Measurements from ENCODE around the gene RHOBTB3. TPM values are rescaled to one million over a fixed set of nuclear protein-coding genes. Genes with fewer than 3 reads are reported as not detected.

Gene RHOBTB3
- total and polyA plus RNA-seq, 2 donors (not counting 3 experiments of a cell fraction or from before 2014, with no cell fraction given), result 44.1 to 52.1 TPM

DNA sequence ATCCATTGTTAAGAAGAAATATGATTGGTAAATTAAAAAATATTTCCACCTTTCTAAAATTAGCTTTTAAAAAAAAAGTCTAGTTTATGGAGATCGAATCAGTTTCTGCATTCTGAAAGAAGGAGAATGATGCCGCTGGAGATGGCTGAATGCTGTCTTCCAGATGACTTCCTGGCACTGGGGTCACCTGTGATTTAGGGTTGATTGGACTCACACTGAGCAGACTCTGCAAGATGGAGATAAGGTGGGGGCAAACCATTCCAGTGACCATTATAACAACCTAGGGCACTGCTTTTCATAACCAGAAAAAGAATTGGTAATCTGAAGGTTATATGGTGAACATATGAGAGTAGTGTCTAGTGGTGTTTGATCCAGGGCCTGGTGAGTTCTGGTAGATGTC, 40.8 kb downstream of the RHOBTB3 start:
- CTCF ChIA-PET, result interaction anchor here (0.6 to 6.2 kb wide), 7 partner anchors 8 to 125 kb away, joined by 3 to 62 read pairs (median 4); partner anchors contain the start of genes RFESD and RHOBTB3

More for the DNA sequence above, 40.8 kb downstream of the RHOBTB3 start:
- peaks cover 20% of the 10 kb centered on the region for H3K4me1 ChIP-seq (ENCODE audit: control insufficient read depth, extremely low read depth, insufficient read depth, low read length)
- H3K4me2 ChIP-seq (ENCODE audit: insufficient read depth, low read length), result no peak overlapping the region
- H3K4me3 ChIP-seq (replicated peaks in 1 of 3; ENCODE audit: insufficient read depth in 1 of 3, low read depth in 1 of 3, low read length in 3 of 3), result no peak overlapping the region
- H3K9me3 ChIP-seq (replicated peaks; ENCODE audit: control insufficient read depth, insufficient read depth, low read length), result no peaks in the 10 kb centered on the region
- POLR2A ChIA-PET, result no interaction called here
- TF ChIP-seq POLR2A (IDR thresholded peaks at IDR 0.05; ENCODE audit: low read depth, low read length), result no peak
- TF ChIP-seq, protein P1, sequence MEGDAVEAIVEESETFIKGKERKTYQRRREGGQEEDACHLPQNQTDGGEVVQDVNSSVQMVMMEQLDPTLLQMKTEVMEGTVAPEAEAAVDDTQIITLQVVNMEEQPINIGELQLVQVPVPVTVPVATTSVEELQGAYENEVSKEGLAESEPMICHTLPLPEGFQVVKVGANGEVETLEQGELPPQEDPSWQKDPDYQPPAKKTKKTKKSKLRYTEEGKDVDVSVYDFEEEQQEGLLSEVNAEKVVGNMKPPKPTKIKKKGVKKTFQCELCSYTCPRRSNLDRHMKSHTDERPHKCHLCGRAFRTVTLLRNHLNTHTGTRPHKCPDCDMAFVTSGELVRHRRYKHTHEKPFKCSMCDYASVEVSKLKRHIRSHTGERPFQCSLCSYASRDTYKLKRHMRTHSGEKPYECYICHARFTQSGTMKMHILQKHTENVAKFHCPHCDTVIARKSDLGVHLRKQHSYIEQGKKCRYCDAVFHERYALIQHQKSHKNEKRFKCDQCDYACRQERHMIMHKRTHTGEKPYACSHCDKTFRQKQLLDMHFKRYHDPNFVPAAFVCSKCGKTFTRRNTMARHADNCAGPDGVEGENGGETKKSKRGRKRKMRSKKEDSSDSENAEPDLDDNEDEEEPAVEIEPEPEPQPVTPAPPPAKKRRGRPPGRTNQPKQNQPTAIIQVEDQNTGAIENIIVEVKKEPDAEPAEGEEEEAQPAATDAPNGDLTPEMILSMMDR (IDR thresholded peaks at IDR 0.05; ENCODE audit: extremely low read depth in 1 of 2, insufficient read depth in 1 of 2, low read depth in 1 of 2, low read length in 2 of 2), result no peak
- TF ChIP-seq MAX (IDR thresholded peaks at IDR 0.05; ENCODE audit: insufficient read depth, insufficient read length), result no peak
- no peak for TF ChIP-seq EZH2 (IDR thresholded peaks at IDR 0.05; ENCODE audit: borderline replicate concordance, low read depth, low read length, severe bottlenecking)
- TF ChIP-seq GATA2 (IDR thresholded peaks at IDR 0.05; ENCODE audit: insufficient read depth, insufficient read length, low read depth, low read length), result no peak
- no peak for TF ChIP-seq MYC (IDR thresholded peaks at IDR 0.05; ENCODE audit: low read depth, low read length)
- TF ChIP-seq JUN (IDR thresholded peaks at IDR 0.05; ENCODE audit: borderline replicate concordance, insufficient read depth, insufficient read length, low read depth), result no peak
- no peak for TF ChIP-seq POLR2AphosphoS5 (IDR thresholded peaks at IDR 0.05; ENCODE audit: insufficient read depth, low read depth, low read length)
- no peak for TF ChIP-seq FOS (IDR thresholded peaks at IDR 0.05; ENCODE audit: borderline replicate concordance, insufficient read depth, low read length)
- H4K20me1 ChIP-seq (replicated peaks; ENCODE audit: control insufficient read depth, extremely low read depth, insufficient read depth, low read length), result no peaks in the 10 kb centered on the region
- H3K79me2 ChIP-seq (ENCODE audit: control insufficient read depth, insufficient read depth, low read length), result no peaks in the 10 kb centered on the region
- no peak overlapping the region for H3K9ac ChIP-seq (replicated peaks; ENCODE audit: extremely low read depth, insufficient read depth, low read length)
- no peaks in the 10 kb centered on the region for H3K9me1 ChIP-seq (replicated peaks; ENCODE audit: control insufficient read depth, extremely low read depth, insufficient read depth, low read length)
- dilution Hi-C loops (cut with MboI; ENCODE audit: extremely low pct_ligation_motif_present, low sequenced_read_pairs), result no loop called here
- H3K27me3 ChIP-seq (ENCODE audit: control insufficient read depth in 2 of 2, insufficient read depth in 2 of 2, low read length in 2 of 2), result no peaks in the 10 kb centered on the region
- intact Hi-C loops (cut with micrococcal nuclease), result loop anchor here (2.0 kb wide), 2 partner anchors 33 to 107 kb away; no protein-coding TSS in a partner anchor
- peaks cover 0 to 7% of the 10 kb centered on the region in 2 experiments for H3K36me3 ChIP-seq (ENCODE audit: control insufficient read depth in 2 of 2, extremely low read depth in 1 of 2, insufficient read depth in 2 of 2, low read length in 2 of 2)
- FAIRE-seq (no peak), DNase-seq (ENCODE audit: low read depth, low spot score) (no peak)
- BruUV-seq (replicated peaks), result no TSS peak
- no peak overlapping the region for H3K27ac ChIP-seq (ENCODE audit: insufficient read depth, low read depth, low read length)
- no peak overlapping the region for H2AFZ ChIP-seq (ENCODE audit: low read depth, low read length)

Data from endothelial cell of umbilical vein (primary cell).